Measurements from ENCODE around the gene ORM1.

ORM1 gene

GRCh38 chr9:114370251-114370967 is 47.5 kb downstream of the ORM1 start:
- Mint-ChIP-seq H3K27ac (peak overlapping the region; percentile 80), H3K36me3 (peaks cover 31% of the 10 kb centered on the region), H3K4me1 (peaks cover 74% of the 10 kb centered on the region), H3K27me3 (no peaks in the 10 kb centered on the region), H3K9me3 (peaks cover 1% of the 10 kb centered on the region), H3K4me3 (peak overlapping the region; percentile 28)
- DNase-seq (ENCODE audit: low spot score in 2 of 2) (no peak), ATAC-seq (ENCODE audit: low read depth) (no peak)

DNA sequence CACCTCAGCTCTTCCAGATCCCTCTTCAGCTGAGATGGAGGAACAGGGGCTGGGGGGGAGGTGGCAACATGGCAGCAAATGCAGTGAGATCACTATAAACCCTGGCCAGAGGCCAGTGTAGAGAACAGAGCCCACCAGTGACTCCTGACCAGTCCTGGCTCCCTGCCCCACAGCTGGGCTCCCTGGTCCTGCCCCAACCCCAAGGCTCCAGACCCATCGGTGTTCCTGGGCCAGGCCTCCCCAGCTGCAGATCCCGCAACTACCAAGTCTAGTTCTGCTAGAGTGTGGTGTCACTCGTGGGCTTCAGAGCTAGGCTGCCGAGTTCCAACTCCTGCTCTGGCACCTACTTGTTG is 48.0 kb downstream of the ORM1 start:
- no peak for ATAC-seq (ENCODE audit: low read depth)
- peaks cover 74% of the 10 kb centered on the region for H3K4me1 Mint-ChIP-seq
- no peaks in the 10 kb centered on the region for H3K27me3 Mint-ChIP-seq
- DNase-seq (ENCODE audit: low spot score in 2 of 2), result no peak
- peaks cover 32% of the 10 kb centered on the region for H3K36me3 Mint-ChIP-seq
- peaks cover 1% of the 10 kb centered on the region for H3K9me3 Mint-ChIP-seq
- peak overlapping the region; percentile 80 for H3K27ac Mint-ChIP-seq
- H3K4me3 Mint-ChIP-seq, result peak overlapping the region; percentile 69

DNA sequence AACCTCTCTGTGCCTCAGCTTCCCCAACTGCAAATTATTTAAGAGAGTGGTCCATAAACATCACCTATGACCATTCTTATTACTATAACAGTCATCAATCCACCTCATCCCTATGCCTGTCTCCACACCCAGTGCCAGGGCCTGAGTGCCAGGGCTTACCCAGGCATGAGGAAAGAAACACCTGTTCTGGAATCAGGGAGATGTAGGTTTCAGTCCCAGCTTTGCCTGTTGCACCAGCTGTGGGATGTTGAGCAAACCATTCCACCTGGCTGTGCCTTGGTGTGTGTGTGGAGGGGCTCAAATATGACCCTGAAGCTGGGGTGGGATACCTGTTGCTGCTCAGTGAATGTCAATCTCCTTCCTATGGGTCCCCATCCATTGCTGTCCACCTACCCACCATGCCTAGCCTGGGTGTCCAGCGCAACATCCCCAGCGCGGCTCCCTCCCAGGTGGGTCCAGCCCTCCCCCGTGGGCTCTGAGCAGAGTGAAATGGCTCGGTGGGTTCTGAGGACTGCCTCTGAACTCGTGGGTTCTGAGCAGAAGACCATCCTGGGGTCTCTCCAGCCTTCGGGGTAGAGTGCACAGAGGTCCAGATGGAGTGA is 48.5 kb downstream of the ORM1 start:
- DNase-seq (ENCODE audit: low spot score in 2 of 2) (no peak), ATAC-seq (ENCODE audit: low read depth) (no peak)
- Mint-ChIP-seq H3K27me3 (no peaks in the 10 kb centered on the region), H3K9me3 (peaks cover 1% of the 10 kb centered on the region), H3K36me3 (peaks cover 29% of the 10 kb centered on the region), H3K4me1 (peaks cover 70% of the 10 kb centered on the region), H3K27ac (peak overlapping the region; percentile 80), H3K4me3 (peak overlapping the region; percentile 69)

DNA sequence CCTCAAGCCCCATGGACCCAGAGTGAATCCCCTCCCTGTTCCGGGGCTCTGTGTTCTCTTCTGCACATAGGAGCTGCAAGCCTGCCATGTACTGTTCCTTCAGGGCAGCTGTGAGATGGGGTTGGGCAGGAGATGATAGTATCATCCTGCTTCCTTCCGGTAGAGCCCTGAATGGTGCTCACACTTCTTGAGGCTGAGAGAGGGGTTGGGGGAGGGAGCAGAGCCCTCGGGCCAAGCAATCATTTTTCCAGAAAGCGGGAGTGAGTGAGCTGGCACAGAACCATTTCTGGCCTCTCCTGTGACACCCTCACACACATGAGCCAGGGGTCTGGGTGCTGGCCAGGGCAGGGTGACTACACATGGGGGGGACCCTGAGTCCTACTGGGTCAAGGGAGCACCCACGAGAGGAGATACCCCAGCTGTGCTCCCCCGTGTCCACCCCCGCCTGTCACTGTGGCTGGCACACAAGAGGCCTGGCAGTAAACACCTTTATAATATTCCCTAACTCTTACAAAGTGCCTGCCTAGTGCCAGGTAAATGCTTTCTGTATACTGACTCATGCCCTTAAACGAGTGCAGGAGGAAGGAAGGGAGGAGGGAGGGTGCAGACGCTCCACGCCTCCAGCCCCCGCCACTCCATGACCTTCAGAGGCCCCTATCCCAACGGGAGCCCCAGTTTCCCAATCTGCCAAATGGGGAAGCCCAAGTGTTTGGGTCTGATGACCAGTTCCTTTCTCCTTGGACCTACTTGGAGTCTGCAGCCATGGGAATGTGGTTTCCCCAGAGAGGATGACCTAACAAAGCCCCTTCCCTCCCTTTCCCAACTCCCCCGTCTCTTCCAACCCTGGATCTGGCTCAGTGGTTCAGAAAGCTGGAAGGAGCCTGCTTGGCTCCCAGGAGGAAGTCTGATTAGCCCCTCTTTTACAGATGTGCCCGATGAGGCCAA is 49.3 kb downstream of the ORM1 start:
- ATAC-seq (ENCODE audit: low read depth) (peak; percentile 7), DNase-seq (ENCODE audit: low spot score in 2 of 2) (no peak)
- H3K9me3 Mint-ChIP-seq, result peaks cover 1% of the 10 kb centered on the region
- H3K27me3 Mint-ChIP-seq, result no peaks in the 10 kb centered on the region
- peaks cover 35% of the 10 kb centered on the region for H3K36me3 Mint-ChIP-seq
- peak overlapping the region; percentile 80 for H3K27ac Mint-ChIP-seq
- peaks cover 62% of the 10 kb centered on the region for H3K4me1 Mint-ChIP-seq
- peak overlapping the region; percentile 69 for H3K4me3 Mint-ChIP-seq

DNA sequence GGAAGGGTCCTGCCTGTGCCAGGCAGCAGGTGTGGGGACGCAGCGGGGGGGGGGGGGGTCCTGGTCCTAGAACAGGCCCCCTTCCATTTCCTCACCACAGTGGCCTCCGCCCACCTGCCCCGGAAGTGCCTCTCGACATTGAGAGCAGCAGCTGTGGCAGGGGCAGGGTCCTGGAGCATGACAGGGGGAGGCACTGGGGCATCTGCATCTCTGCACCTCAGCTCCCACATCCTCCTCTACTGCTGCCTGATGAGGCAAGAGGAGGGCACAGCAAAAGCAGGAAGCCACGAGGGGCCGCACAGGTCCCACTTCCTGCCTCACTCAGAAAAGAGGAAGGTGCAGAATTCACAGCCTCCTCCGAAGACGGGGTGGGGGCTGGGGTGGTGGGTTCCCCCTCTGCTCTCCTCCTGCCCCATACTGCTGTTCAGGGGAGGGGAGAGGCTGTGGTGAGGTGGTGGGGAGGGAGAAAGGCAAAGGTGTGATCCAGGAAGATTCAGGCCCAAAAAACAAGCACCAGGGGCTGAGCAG is 50.1 kb downstream of the ORM1 start:
- no peaks in the 10 kb centered on the region for H3K27me3 Mint-ChIP-seq
- ATAC-seq (ENCODE audit: low read depth) (peak; percentile 95), DNase-seq (ENCODE audit: low spot score in 2 of 2) (peak; percentile 68 to 87)
- peaks cover 1% of the 10 kb centered on the region for H3K9me3 Mint-ChIP-seq
- H3K36me3 Mint-ChIP-seq, result peaks cover 36% of the 10 kb centered on the region
- peak overlapping the region; percentile 80 for H3K27ac Mint-ChIP-seq
- peak overlapping the region; percentile 50 for H3K4me3 Mint-ChIP-seq
- H3K4me1 Mint-ChIP-seq, result peaks cover 60% of the 10 kb centered on the region

DNA sequence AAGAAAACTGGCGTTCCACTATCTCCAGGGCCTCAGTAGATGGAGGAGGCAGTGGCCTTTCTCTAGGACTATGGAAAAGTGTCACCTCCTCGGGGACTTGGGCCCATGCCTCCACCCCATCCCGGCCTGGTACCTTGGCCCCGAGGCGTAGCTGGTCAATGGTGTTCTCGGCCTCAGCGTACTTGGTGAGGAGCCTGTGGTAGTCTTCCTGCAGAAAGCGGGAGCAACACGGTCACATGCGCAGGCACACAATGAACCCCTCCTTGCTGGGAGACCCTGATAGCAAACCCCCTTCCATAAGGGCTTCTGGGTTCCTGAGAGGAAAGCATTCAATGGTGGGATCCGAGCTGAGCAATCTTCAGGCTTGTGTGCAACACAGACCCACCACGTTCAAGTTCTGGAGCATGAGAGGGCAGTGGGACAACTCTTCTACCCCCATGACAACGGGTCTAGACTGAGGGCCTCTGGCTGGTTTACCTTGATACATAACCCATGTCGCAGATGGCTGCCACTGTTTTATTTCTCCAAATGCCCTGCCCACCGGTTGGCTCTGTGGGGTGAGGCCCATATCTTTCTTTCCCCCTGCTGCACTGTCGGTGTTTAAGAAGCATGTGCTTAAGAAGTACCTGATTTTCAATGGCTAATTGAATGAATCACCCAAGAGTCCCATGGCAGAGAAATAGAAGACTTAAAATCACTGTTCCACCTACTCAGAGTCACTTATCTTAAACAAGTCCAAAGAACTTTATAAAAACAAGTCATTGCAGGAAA is 51.2 kb downstream of the ORM1 start:
- DNase-seq (ENCODE audit: low spot score in 2 of 2), result no peak
- peak overlapping the region; percentile 80 for H3K27ac Mint-ChIP-seq
- peaks cover 1% of the 10 kb centered on the region for H3K9me3 Mint-ChIP-seq
- no peak for ATAC-seq (ENCODE audit: low read depth)
- H3K4me1 Mint-ChIP-seq, result peaks cover 63% of the 10 kb centered on the region
- H3K36me3 Mint-ChIP-seq, result peaks cover 39% of the 10 kb centered on the region
- H3K27me3 Mint-ChIP-seq, result no peaks in the 10 kb centered on the region
- H3K4me3 Mint-ChIP-seq, result peak overlapping the region; percentile 45

DNA sequence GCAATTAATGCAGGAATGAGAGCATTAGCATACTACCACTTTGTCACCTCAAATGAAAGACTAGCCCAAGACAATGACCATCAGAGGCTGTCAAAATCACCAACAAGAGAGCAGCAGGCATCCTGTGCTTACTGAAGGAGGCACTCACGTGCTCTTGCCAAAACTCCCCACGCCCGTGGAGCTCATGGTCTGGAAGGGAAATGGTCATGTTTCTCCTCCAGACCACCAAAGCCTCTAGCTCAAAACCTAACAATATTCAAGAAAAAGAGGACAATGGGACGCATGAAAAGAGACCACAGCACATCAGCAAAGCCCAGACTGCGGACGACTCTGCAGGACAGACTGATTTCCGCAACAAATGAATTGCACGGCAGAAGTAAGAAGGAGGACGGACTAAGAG is 52.0 kb downstream of the ORM1 start:
- no peaks in the 10 kb centered on the region for H3K27me3 Mint-ChIP-seq
- no peak overlapping the region for H3K4me3 Mint-ChIP-seq
- ATAC-seq (ENCODE audit: low read depth) (no peak), DNase-seq (ENCODE audit: low spot score in 2 of 2) (no peak)
- H3K4me1 Mint-ChIP-seq, result peaks cover 58% of the 10 kb centered on the region
- peak overlapping the region; percentile 80 for H3K27ac Mint-ChIP-seq
- peaks cover 34% of the 10 kb centered on the region for H3K36me3 Mint-ChIP-seq
- no peaks in the 10 kb centered on the region for H3K9me3 Mint-ChIP-seq

- Mint-ChIP-seq H3K27ac (peak overlapping the region; percentile 80), H3K9me3 (no peaks in the 10 kb centered on the region), H3K4me1 (peaks cover 62% of the 10 kb centered on the region), H3K27me3 (no peaks in the 10 kb centered on the region), H3K4me3 (no peak overlapping the region), H3K36me3 (peaks cover 38% of the 10 kb centered on the region)
- ATAC-seq (ENCODE audit: low read depth) (no peak), DNase-seq (ENCODE audit: low spot score in 2 of 2) (no peak)
Measured at GRCh38 chr9:114375386-114376175, 52.7 kb downstream of the ORM1 start.
